HepG2 (cell line): ENCODE measurements around the gene TARBP2. TPM values are rescaled to one million over a fixed set of nuclear protein-coding genes. Genes with fewer than 3 reads are reported as not detected.

ENCODE experiments used
- ATAC-seq: fragments of 200-7000 bp; cut with Tn5 transposase; 3 replicates; pipeline ENCODE4 v1.9.1; 2020; ENCODE audit warnings: mild to moderate bottlenecking, moderate library complexity
- BruUV-seq: library from RNA; stranded (reverse); fragments of 400-500 nt; replicated peaks from 2 replicates; lab custom pipeline; 2021; lab: Mats Ljungman, UMichigan
- CTCF ChIA-PET: fragments of 300-600 bp; formaldehyde crosslinking; extraction: SDS; loops from one replicate; lab custom pipeline; 2021; ENCODE audit warnings: low total read pairs, inconsistent platforms, low intra/inter-chr PET ratio; lab: Yijun Ruan, JAX
- POLR2A ChIA-PET: fragments of 350-600 bp; sonication (Branson Sonifier 250); formaldehyde crosslinking; loops from one replicate; lab custom pipeline; 2020; ENCODE audit warnings: antibody characterized with exemption, inconsistent platforms; lab: Yijun Ruan, JAX
- DNase-seq: peaks from one replicate; pipeline ENCODE4 v3.0.0-alpha.2; 2015; ENCODE audit warnings: low spot score
- FAIRE-seq: peaks from 3 replicates; lab custom pipeline; 2011; peaks lifted over from hg19 to GRCh38; lab: Jason Lieb, UNC
- H2AFZ ChIP-seq: one replicate; pipeline ENCODE4 v1.6.1; 2011; ENCODE audit warnings: low read length, inconsistent platforms
- H3K27ac ChIP-seq: fragments of 300-600 bp; 3 replicates; pipeline ENCODE4 v1.8.0; 2011; ENCODE audit warnings: mixed run types, mild to moderate bottlenecking, mixed read lengths, low read length, inconsistent platforms; ENCODE audit not compliant: insufficient read depth; ENCODE audit errors: extremely low read length
- H3K27me3 ChIP-seq, 2 experiments: fragments of 200-600 bp in 1 of 2; 2 replicates in 1 of 2; 3 replicates in 1 of 2; pipeline versions ENCODE4 v1.6.0 to v1.8.0; 2011; ENCODE audit warnings: low read length in 2 of 2, mild to moderate bottlenecking in 2 of 2, moderate library complexity in 2 of 2, inconsistent platforms in 1 of 2; ENCODE audit not compliant: insufficient read depth in 2 of 2, control insufficient read depth in 1 of 2
- H3K36me3 ChIP-seq, 2 experiments: fragments of 200-600 bp in 1 of 2; replicated peaks in 1 of 2; 2 replicates in 1 of 2; 3 replicates in 1 of 2; pipeline versions ENCODE4 v1.5.1 to v1.8.0; 2011; ENCODE audit warnings: low read length in 2 of 2, inconsistent platforms in 1 of 2; ENCODE audit not compliant: insufficient read depth in 2 of 2, control insufficient read depth in 1 of 2
- H3K4me1 ChIP-seq: 2 replicates; pipeline ENCODE4 v1.5.1; 2012; ENCODE audit warnings: low read length, inconsistent platforms; ENCODE audit not compliant: insufficient read depth
- H3K4me2 ChIP-seq: 2 replicates; pipeline ENCODE4 v1.6.0; 2011; ENCODE audit warnings: low read depth, low read length, inconsistent platforms
- H3K4me3 ChIP-seq, 3 experiments: fragments of 200-600 bp in 1 of 3; sonication (generic), shearing (Covaris generic) in 1 of 3; replicated peaks in 1 of 3; 2 replicates each; pipeline ENCODE4 v1.5.1; 2011 to 2016; ENCODE audit warnings: low read length in 3 of 3, inconsistent platforms in 2 of 3, low read depth in 2 of 3, mild to moderate bottlenecking in 2 of 3, control low read depth in 1 of 3, mixed read lengths in 1 of 3; ENCODE audit not compliant: insufficient read depth in 1 of 3
- H3K79me2 ChIP-seq: one replicate; pipeline ENCODE4 v1.6.1; 2011; ENCODE audit warnings: low read length, inconsistent platforms; ENCODE audit not compliant: insufficient read depth
- H3K9ac ChIP-seq: 2 replicates; pipeline ENCODE4 v1.6.0; 2011; ENCODE audit warnings: mild to moderate bottlenecking, low read depth, low read length, inconsistent platforms; ENCODE audit not compliant: insufficient read depth
- H3K9me3 ChIP-seq: 2 replicates; pipeline ENCODE4 v1.5.1; 2012; ENCODE audit warnings: mild to moderate bottlenecking, low read length
- H4K20me1 ChIP-seq: 2 replicates; pipeline ENCODE4 v1.6.0; 2011; ENCODE audit warnings: inconsistent platforms, mild to moderate bottlenecking, low read length, moderate library complexity; ENCODE audit not compliant: insufficient read depth
- AGO2 ChIP-seq: fragments of 200-400 bp; formaldehyde crosslinking; optimal IDR thresholded peaks from 2 replicates; pipeline ENCODE3; 2017; ENCODE audit warnings: mild to moderate bottlenecking, low read depth, low read length, moderate library complexity
- CEBPG ChIP-seq: IDR thresholded peaks from 2 replicates; pipeline ENCODE4 v1.6.1; 2016
- DMTF1 ChIP-seq: sonication (generic); formaldehyde crosslinking; IDR thresholded peaks from 2 replicates; pipeline ENCODE4 v1.4.0; 2020; ENCODE audit warnings: mild to moderate bottlenecking, missing genetic modification reagents
- IRF9 ChIP-seq: sonication (generic); formaldehyde crosslinking; IDR thresholded peaks from 2 replicates; pipeline ENCODE4 v1.8.0; 2022; ENCODE audit warnings: missing genetic modification reagents, mild to moderate bottlenecking, borderline replicate concordance
- KMT2A ChIP-seq: sonication (generic); formaldehyde crosslinking; IDR thresholded peaks from 2 replicates; pipeline ENCODE4 v1.4.0; 2020; ENCODE audit warnings: missing genetic modification reagents
- NFIC ChIP-seq: IDR thresholded peaks from 2 replicates; pipeline ENCODE4 v1.6.1; 2012; ENCODE audit warnings: mild to moderate bottlenecking, low read length, inconsistent platforms
- NR2F6 ChIP-seq, 2 experiments: IDR thresholded peaks; 2 replicates each; pipeline ENCODE4 v1.6.1; 2016; ENCODE audit warnings: antibody characterized with exemption in 1 of 2, mild to moderate bottlenecking in 1 of 2
- PCBP2 ChIP-seq: fragments of 200-400 bp; formaldehyde crosslinking; optimal IDR thresholded peaks from 2 replicates; pipeline ENCODE3; 2018; ENCODE audit warnings: low read length, low read depth; ENCODE audit not compliant: poor library complexity, severe bottlenecking
- POLR2A ChIP-seq, 2 experiments: IDR thresholded peaks; 2 replicates each; pipeline ENCODE4 v1.6.1; 2011; ENCODE audit warnings: low read depth in 2 of 2, low read length in 2 of 2, mild to moderate bottlenecking in 1 of 2, moderate library complexity in 1 of 2; ENCODE audit not compliant: insufficient read depth in 1 of 2
- POLR2AphosphoS5 ChIP-seq: IDR thresholded peaks from 2 replicates; pipeline ENCODE4 v1.6.1; 2012; ENCODE audit warnings: low read depth, low read length
- POLR2G ChIP-seq: fragments of 200-400 bp; formaldehyde crosslinking; IDR thresholded peaks from 2 replicates; pipeline ENCODE4 v1.6.1; 2018; ENCODE audit warnings: mild to moderate bottlenecking, low read depth, low read length, moderate library complexity
- RBFOX2 ChIP-seq: fragments of 200-400 bp; formaldehyde crosslinking; IDR thresholded peaks from 2 replicates; pipeline ENCODE4 v1.6.1; 2017; ENCODE audit warnings: low read depth, mild to moderate bottlenecking, low read length
- RBM22 ChIP-seq: fragments of 200-400 bp; formaldehyde crosslinking; optimal IDR thresholded peaks from 2 replicates; pipeline ENCODE3; 2017; ENCODE audit warnings: mild to moderate bottlenecking, low read length, moderate library complexity
- SP5 ChIP-seq: IDR thresholded peaks from 2 replicates; pipeline ENCODE4 v1.6.1; 2016; ENCODE audit warnings: low read depth, borderline replicate concordance
- TSC22D2 ChIP-seq: sonication (generic); formaldehyde crosslinking; IDR thresholded peaks from 2 replicates; pipeline ENCODE4 v1.5.1; 2020; ENCODE audit warnings: missing genetic modification reagents, mild to moderate bottlenecking, borderline replicate concordance
- ZNF724P ChIP-seq: sonication (generic); formaldehyde crosslinking; IDR thresholded peaks from 2 replicates; pipeline ENCODE4 v1.8.0; 2022; ENCODE audit warnings: missing genetic modification reagents, borderline replicate concordance
- WGBS: methylation state at CpG from one replicate; pipeline ENCODE4 v1.1.6; 2017; ENCODE audit warnings: low lambda C conversion rate; 5-methylcytosine and 5-hydroxymethylcytosine counted together
- in situ Hi-C: cut with HindIII; loops from 2 replicates; pipeline ENCODE4 v1.10.0; 2017; ENCODE audit warnings: low pct_unique_long_range_greater_than_20kb; ENCODE audit not compliant: extremely low pct_ligation_motif_present
- intact Hi-C: fragments of 100-400 bp; cut with micrococcal nuclease; formaldehyde crosslinking; loops from one replicate; pipeline ENCODE4 v1.10.0; 2022; ENCODE audit not compliant: unreplicated experiment
- polyA plus RNA-seq, 8 experiments: library from polyadenylated mRNA; depleted of rRNA in 3 of 8; stranded (reverse) in 7 of 8; unstranded in 1 of 8; fragments of >200 nt; fragmentation: Illumina TruSeq in 4 of 8; extraction: Trizol in 4 of 8; gene quantifications; 2 replicates each; pipeline versions ENCODE4 v1.2.1 to v1.2.3, GENCODE V29; 2011 to 2016; ENCODE audit warnings: low read depth in 4 of 8, missing spikeins in 1 of 8, mixed read lengths in 1 of 8; ENCODE audit not compliant: insufficient read depth in 1 of 8
- total RNA-seq, 5 experiments: library from RNA; depleted of rRNA; stranded (reverse); fragments of >200 nt; fragmentation: Illumina TruSeq; extraction: Trizol; gene quantifications; 2 replicates each; pipeline ENCODE4 v1.2.3, GENCODE V29; 2016; ENCODE audit warnings: low read depth in 1 of 5

TARBP2 gene
- total and polyA plus RNA-seq, 2 of the 13 experiments (the other 11 are each of a cell fraction or from before 2014, with no cell fraction given), result 47.0 to 55.5 TPM

GRCh38 chr12:53483979-53484377 is 17.1 kb upstream of the TARBP2 start (continued):
- TF ChIP-seq PCBP2 (no peak), SP5 (CRISPR knock-in tag) (no peak), RBM22 (peak; percentile 8), NFIC (no peak), NR2F6 (IDR thresholded peaks at IDR 0.05) (no peak), NR2F6 (CRISPR knock-in tag; IDR thresholded peaks at IDR 0.05) (no peak), ZNF724P (no peak), RBFOX2 (no peak), KMT2A (CRISPR knock-in tag) (no peak), TSC22D2 (CRISPR knock-in tag) (no peak)

DNA sequence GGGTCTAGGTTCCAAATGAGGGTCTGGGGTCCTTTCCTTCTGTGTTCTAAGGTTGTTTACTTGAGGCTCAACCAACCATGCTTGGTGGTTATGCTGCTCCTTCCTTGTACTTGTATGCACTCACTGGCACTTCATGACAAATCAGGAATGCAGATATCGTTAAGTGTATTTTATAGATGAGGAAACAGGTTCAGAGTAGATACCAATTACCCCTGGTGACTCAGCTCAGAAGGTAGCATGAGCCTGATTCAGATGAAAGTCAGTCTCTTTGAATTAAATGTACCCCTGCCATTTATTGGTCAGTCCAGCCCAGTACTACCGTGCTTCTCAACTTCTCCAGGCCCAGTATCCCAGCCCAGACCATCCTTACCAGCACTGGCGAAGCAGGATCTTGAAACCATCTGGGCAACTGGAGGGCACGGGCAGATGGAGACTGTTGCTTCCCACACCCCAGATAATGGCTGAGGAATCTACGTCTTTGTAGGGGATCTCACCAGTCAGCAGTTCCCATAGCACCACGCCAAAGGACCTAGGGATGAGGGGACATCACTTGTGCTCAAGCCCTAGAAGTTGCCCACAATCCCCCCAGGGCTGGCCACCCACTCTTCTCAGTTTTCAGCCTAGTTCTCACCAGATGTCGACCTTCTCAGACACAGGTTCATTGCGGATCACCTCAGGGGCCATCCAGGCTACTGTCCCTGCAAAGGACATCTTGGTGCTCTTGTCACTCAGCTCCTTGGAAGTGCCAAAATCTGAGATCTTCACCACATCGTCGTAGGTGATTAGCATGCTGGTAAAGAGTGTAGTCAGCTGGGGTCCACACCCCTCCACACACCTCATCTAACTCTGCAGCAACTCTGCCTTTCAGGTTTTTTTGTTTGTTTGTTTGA is 16.2 kb upstream of the TARBP2 start:
- Histone ChIP-seq H3K27me3 (no peaks in the 10 kb centered on the region), H2AFZ (no peak overlapping the region), H4K20me1 (peaks cover 7% of the 10 kb centered on the region; the same call in 1 of the 2 replicates), H3K36me3 (peaks cover 7 to 23% of the 10 kb centered on the region in 2 experiments), H3K4me2 (no peak overlapping the region), H3K4me1 (no peaks in the 10 kb centered on the region), H3K9ac (no peak overlapping the region), H3K27ac (no peak overlapping the region), H3K79me2 (no peaks in the 10 kb centered on the region), H3K4me3 (no peak overlapping the region), H3K9me3 (no peaks in the 10 kb centered on the region)
- TF ChIP-seq AGO2 (peak; percentile 38), POLR2A (IDR thresholded peaks at IDR 0.05; ENCODE audit: insufficient read depth in 1 of 2, low read depth in 2 of 2, low read length in 2 of 2) (peak in 1 of 2 experiments; percentile 42; a peak in 1 of 4 replicates), IRF9 (0 out of 2 replicates have a peak, but pooled peaks have one; percentile 16), POLR2G (peak; percentile 36), POLR2AphosphoS5 (peak; percentile 12; the same call in 1 of the 2 replicates), CEBPG (CRISPR knock-in tag) (no peak), DMTF1 (no peak)
- FAIRE-seq (no peak), DNase-seq (no peak), ATAC-seq (no peak)
- WGBS, result 97% methylated on average over 6 of the region's 10 CpGs
- intact Hi-C loops, result no loop called here
- CTCF ChIA-PET, result no interaction called here
- POLR2A ChIA-PET, result interaction anchor here (1.5 to 4.2 kb wide), 2 partner anchors 9 to 15 kb away, joined by 3 to 58 read pairs; partner anchors contain the start of genes MAP3K12 and TARBP2
- in situ Hi-C loops, result no loop called here
- BruUV-seq, result TSS peak; percentile 9
